ENCODE measurements around the gene RYR3.

The RYR3 gene

GRCh38 chr15:33629647-33630046, 318.9 kb downstream of the RYR3 start (continued):
- TF ChIP-seq, protein P1, sequence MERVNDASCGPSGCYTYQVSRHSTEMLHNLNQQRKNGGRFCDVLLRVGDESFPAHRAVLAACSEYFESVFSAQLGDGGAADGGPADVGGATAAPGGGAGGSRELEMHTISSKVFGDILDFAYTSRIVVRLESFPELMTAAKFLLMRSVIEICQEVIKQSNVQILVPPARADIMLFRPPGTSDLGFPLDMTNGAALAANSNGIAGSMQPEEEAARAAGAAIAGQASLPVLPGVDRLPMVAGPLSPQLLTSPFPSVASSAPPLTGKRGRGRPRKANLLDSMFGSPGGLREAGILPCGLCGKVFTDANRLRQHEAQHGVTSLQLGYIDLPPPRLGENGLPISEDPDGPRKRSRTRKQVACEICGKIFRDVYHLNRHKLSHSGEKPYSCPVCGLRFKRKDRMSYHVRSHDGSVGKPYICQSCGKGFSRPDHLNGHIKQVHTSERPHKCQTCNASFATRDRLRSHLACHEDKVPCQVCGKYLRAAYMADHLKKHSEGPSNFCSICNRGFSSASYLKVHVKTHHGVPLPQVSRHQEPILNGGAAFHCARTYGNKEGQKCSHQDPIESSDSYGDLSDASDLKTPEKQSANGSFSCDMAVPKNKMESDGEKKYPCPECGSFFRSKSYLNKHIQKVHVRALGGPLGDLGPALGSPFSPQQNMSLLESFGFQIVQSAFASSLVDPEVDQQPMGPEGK (CRISPR knock-in tag; IDR thresholded peaks at IDR 0.05; ENCODE audit: borderline replicate concordance), result no peak
- TF ChIP-seq BACH2 (CRISPR knock-in tag; IDR thresholded peaks at IDR 0.05; ENCODE audit: borderline replicate concordance) (no peak), ESRRG (CRISPR knock-in tag; IDR thresholded peaks at IDR 0.05) (no peak), ZFP3 (CRISPR knock-in tag; IDR thresholded peaks at IDR 0.05) (no peak), SNAI2 (CRISPR knock-in tag; IDR thresholded peaks at IDR 0.05) (no peak)

- ATAC-seq, result no peak
- TF ChIP-seq ESRRG (CRISPR knock-in tag; IDR thresholded peaks at IDR 0.05) (no peak), TCF4 (CRISPR knock-in tag; IDR thresholded peaks at IDR 0.05; ENCODE audit: borderline replicate concordance) (no peak), TOX (CRISPR knock-in tag; IDR thresholded peaks at IDR 0.05; ENCODE audit: borderline replicate concordance) (no peak), ZNF70 (CRISPR knock-in tag; IDR thresholded peaks at IDR 0.05) (no peak), ZFP30 (CRISPR knock-in tag; IDR thresholded peaks at IDR 0.05) (no peak), ZNF8 (CRISPR knock-in tag; IDR thresholded peaks at IDR 0.05) (no peak), BACH2 (CRISPR knock-in tag; IDR thresholded peaks at IDR 0.05; ENCODE audit: borderline replicate concordance) (no peak), RARB (CRISPR knock-in tag; IDR thresholded peaks at IDR 0.05) (no peak), OSR1 (CRISPR knock-in tag; IDR thresholded peaks at IDR 0.05) (no peak), ZFP3 (CRISPR knock-in tag; IDR thresholded peaks at IDR 0.05) (no peak), GLIS3 (CRISPR knock-in tag; IDR thresholded peaks at IDR 0.05) (no peak), ISL1 (CRISPR knock-in tag; IDR thresholded peaks at IDR 0.05) (no peak), PPARA (CRISPR knock-in tag; IDR thresholded peaks at IDR 0.05; ENCODE audit: borderline replicate concordance) (no peak), CSDC2 (CRISPR knock-in tag; IDR thresholded peaks at IDR 0.05) (no peak), ZNF565 (CRISPR knock-in tag; conservative IDR thresholded peaks at IDR 0.05; ENCODE audit: low read depth) (no peak), ZC3H10 (CRISPR knock-in tag; IDR thresholded peaks at IDR 0.05) (no peak), CSRNP3 (CRISPR knock-in tag; IDR thresholded peaks at IDR 0.05) (no peak)
- TF ChIP-seq, protein P1 (CRISPR knock-in tag; IDR thresholded peaks at IDR 0.05; ENCODE audit: borderline replicate concordance), result no peak
- TF ChIP-seq, protein P2, sequence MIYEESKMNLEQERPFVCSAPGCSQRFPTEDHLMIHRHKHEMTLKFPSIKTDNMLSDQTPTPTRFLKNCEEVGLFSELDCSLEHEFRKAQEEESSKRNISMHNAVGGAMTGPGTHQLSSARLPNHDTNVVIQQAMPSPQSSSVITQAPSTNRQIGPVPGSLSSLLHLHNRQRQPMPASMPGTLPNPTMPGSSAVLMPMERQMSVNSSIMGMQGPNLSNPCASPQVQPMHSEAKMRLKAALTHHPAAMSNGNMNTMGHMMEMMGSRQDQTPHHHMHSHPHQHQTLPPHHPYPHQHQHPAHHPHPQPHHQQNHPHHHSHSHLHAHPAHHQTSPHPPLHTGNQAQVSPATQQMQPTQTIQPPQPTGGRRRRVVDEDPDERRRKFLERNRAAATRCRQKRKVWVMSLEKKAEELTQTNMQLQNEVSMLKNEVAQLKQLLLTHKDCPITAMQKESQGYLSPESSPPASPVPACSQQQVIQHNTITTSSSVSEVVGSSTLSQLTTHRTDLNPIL (CRISPR knock-in tag; IDR thresholded peaks at IDR 0.05; ENCODE audit: low read depth), result no peak
- TF ChIP-seq, protein P3, sequence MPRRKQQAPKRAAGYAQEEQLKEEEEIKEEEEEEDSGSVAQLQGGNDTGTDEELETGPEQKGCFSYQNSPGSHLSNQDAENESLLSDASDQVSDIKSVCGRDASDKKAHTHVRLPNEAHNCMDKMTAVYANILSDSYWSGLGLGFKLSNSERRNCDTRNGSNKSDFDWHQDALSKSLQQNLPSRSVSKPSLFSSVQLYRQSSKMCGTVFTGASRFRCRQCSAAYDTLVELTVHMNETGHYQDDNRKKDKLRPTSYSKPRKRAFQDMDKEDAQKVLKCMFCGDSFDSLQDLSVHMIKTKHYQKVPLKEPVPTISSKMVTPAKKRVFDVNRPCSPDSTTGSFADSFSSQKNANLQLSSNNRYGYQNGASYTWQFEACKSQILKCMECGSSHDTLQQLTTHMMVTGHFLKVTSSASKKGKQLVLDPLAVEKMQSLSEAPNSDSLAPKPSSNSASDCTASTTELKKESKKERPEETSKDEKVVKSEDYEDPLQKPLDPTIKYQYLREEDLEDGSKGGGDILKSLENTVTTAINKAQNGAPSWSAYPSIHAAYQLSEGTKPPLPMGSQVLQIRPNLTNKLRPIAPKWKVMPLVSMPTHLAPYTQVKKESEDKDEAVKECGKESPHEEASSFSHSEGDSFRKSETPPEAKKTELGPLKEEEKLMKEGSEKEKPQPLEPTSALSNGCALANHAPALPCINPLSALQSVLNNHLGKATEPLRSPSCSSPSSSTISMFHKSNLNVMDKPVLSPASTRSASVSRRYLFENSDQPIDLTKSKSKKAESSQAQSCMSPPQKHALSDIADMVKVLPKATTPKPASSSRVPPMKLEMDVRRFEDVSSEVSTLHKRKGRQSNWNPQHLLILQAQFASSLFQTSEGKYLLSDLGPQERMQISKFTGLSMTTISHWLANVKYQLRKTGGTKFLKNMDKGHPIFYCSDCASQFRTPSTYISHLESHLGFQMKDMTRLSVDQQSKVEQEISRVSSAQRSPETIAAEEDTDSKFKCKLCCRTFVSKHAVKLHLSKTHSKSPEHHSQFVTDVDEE (CRISPR knock-in tag; IDR thresholded peaks at IDR 0.05), result no peak
Observed at GRCh38 chr15:33636234-33636633, 325.5 kb downstream of the RYR3 start.

DNA sequence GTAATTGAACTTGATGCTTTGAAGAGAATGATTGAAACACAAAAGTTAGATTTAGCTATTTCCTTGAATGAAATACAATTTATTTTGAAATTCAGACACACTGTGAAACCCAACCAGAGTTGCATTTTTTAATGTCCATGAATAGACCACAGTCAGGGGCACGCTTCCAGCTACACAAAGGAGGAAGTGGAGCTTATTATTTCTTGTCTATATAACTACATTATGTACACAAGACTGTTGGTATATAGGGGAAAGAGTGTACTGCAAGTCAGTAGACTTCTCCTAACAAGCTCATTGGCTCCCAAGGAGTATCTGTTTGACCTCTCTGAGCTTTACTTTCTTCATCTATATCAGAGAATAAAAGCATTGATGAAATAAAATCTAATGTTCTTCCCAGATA, 326.2 kb downstream of the RYR3 start:
- no peak for ATAC-seq
- TF ChIP-seq ISL1 (CRISPR knock-in tag; IDR thresholded peaks at IDR 0.05) (no peak), GLIS3 (CRISPR knock-in tag; IDR thresholded peaks at IDR 0.05) (no peak), CSDC2 (CRISPR knock-in tag; IDR thresholded peaks at IDR 0.05) (no peak), RARB (CRISPR knock-in tag; IDR thresholded peaks at IDR 0.05) (no peak), CSRNP3 (CRISPR knock-in tag; IDR thresholded peaks at IDR 0.05) (no peak), ZC3H10 (CRISPR knock-in tag; IDR thresholded peaks at IDR 0.05) (no peak)
